ENCODE data around the gene PDCD7. TPM values are rescaled to one million over a fixed set of nuclear protein-coding genes. Genes with fewer than 3 reads are reported as not detected.

The PDCD7 gene
- total and polyA plus RNA-seq, 3 donors from 2014 or later = 39.7 to 76.1 (median 66.8) TPM

DNA sequence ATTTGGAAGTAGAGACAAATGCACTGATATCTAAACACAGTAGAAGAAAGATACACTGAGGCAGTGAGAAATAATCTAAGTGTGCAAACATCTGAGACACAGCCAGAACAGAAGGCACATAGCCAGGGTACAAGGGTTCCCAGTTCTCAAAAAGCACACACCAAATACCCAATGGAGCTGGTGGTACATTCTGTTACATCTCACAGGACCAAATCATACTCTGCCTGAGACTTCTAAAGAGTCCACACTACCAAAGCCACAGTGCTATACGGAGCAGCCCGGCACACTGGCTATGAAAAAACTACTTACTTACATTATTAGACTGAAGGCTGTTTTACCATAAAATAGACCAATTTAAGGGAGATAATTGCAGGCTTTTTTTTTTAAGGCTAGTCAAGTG, 32.3 kb upstream of the PDCD7 start:
- no peak for DNase-seq
- H3K36me3 ChIP-seq (ENCODE audit: low read depth, missing control alignments) = no peaks in the 10 kb centered on the region
- no peaks in the 10 kb centered on the region for H3K9me3 ChIP-seq
- no peaks in the 10 kb centered on the region for H3K27me3 ChIP-seq
- no peak overlapping the region for H3K27ac ChIP-seq
- no peaks in the 10 kb centered on the region for H3K4me1 ChIP-seq
- intact Hi-C loops (cut with DNase I; ENCODE audit: low total_unique reads) = no loop called here
- TF ChIP-seq, protein P1, sequence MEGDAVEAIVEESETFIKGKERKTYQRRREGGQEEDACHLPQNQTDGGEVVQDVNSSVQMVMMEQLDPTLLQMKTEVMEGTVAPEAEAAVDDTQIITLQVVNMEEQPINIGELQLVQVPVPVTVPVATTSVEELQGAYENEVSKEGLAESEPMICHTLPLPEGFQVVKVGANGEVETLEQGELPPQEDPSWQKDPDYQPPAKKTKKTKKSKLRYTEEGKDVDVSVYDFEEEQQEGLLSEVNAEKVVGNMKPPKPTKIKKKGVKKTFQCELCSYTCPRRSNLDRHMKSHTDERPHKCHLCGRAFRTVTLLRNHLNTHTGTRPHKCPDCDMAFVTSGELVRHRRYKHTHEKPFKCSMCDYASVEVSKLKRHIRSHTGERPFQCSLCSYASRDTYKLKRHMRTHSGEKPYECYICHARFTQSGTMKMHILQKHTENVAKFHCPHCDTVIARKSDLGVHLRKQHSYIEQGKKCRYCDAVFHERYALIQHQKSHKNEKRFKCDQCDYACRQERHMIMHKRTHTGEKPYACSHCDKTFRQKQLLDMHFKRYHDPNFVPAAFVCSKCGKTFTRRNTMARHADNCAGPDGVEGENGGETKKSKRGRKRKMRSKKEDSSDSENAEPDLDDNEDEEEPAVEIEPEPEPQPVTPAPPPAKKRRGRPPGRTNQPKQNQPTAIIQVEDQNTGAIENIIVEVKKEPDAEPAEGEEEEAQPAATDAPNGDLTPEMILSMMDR (IDR thresholded peaks at IDR 0.05) = no peak
- no peak for TF ChIP-seq POLR2A (IDR thresholded peaks at IDR 0.05)
- WGBS, 2 donors = 85 to 95% methylated on average over 2 of the region's 2 CpGs
- no peak overlapping the region for H3K4me3 ChIP-seq

DNA sequence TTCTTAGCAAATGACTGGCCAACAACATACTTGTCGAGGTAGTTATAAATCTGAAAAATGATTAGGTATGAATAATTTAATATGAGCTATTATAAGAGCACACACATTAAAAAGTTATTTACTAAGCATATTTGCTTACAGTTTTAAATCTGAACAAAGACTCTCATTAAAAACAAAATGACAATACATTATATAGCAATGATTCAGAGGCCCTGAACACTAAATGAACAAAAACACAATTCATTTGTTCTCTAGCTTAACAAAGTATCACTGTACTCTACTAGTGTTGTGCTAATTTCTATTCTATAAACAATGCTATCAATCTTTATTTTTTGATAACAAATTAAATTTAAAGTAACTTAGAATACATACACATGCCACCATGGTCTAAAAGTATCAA, 30.5 kb upstream of the PDCD7 start:
- intact Hi-C loops (cut with DNase I; ENCODE audit: low total_unique reads) = no loop called here
- H3K36me3 ChIP-seq (ENCODE audit: low read depth, missing control alignments) = no peaks in the 10 kb centered on the region
- H3K9me3 ChIP-seq = no peaks in the 10 kb centered on the region
- no peak for TF ChIP-seq POLR2A (IDR thresholded peaks at IDR 0.05)
- TF ChIP-seq, protein P1 (IDR thresholded peaks at IDR 0.05) = no peak
- no peak overlapping the region for H3K4me3 ChIP-seq
- no peak overlapping the region for H3K27ac ChIP-seq
- H3K4me1 ChIP-seq = no peaks in the 10 kb centered on the region
- no peak for DNase-seq
- 68 to 76% methylated on average over 1 of the region's 1 CpG for WGBS, 2 donors
- no peaks in the 10 kb centered on the region for H3K27me3 ChIP-seq

DNA sequence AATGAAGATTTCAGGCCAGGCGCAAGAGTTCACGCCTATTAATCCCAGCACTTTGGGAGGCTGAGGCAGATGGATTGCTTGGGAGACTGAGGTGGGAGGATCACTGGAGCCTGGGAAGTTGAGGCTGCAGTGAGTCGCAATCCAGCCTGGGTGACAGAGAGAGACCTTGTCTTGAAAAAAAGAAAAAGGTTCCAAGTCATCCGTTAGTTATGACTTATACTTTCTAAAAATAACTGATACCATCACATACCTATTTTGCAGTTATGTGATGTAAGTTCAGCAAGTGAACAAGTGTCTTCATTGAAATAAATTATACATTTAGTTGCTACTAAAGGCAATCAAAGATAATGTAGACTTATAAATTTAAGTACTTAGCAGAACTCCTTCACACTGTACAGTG, 29.4 kb upstream of the PDCD7 start:
- intact Hi-C loops (cut with DNase I; ENCODE audit: low total_unique reads) = no loop called here
- Histone ChIP-seq H3K27ac (no peak overlapping the region), H3K36me3 (ENCODE audit: low read depth, missing control alignments) (no peaks in the 10 kb centered on the region), H3K4me1 (no peaks in the 10 kb centered on the region), H3K4me3 (no peak overlapping the region), H3K9me3 (no peaks in the 10 kb centered on the region), H3K27me3 (no peaks in the 10 kb centered on the region)
- no peak for TF ChIP-seq POLR2A (IDR thresholded peaks at IDR 0.05)
- TF ChIP-seq, protein P1 (IDR thresholded peaks at IDR 0.05) = no peak
- DNase-seq = no peak
- WGBS, 2 donors = 85 to 86% methylated on average over 4 of the region's 4 CpGs

DNA sequence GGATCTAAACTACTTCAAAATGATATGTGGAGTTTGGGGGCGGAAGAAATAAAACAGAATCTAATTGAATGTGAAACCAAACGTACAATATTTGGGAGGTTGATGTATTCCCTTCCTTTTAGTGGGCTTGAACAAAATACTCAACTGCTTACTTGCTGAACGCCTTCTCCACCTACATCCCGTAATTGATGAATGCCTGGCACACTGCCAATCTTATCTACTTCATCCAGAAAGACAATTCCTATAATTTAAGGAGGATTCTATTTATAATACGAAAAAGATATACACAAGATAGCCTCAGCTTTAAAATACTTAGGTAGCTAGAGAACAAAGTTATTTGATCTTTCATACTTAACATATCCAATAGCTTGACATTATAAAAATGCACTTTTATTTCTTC, 23.1 kb upstream of the PDCD7 start:
- Histone ChIP-seq H3K27me3 (no peaks in the 10 kb centered on the region), H3K36me3 (ENCODE audit: low read depth, missing control alignments) (no peaks in the 10 kb centered on the region), H3K4me3 (no peak overlapping the region), H3K9me3 (no peaks in the 10 kb centered on the region), H3K27ac (no peak overlapping the region), H3K4me1 (no peaks in the 10 kb centered on the region)
- no peak for DNase-seq
- TF ChIP-seq, protein P1 (IDR thresholded peaks at IDR 0.05) = no peak
- TF ChIP-seq POLR2A (IDR thresholded peaks at IDR 0.05) = no peak
- 70 to 73% methylated on average over 5 of the region's 5 CpGs for WGBS, 2 donors
- intact Hi-C loops (cut with DNase I; ENCODE audit: low total_unique reads) = no loop called here

DNA sequence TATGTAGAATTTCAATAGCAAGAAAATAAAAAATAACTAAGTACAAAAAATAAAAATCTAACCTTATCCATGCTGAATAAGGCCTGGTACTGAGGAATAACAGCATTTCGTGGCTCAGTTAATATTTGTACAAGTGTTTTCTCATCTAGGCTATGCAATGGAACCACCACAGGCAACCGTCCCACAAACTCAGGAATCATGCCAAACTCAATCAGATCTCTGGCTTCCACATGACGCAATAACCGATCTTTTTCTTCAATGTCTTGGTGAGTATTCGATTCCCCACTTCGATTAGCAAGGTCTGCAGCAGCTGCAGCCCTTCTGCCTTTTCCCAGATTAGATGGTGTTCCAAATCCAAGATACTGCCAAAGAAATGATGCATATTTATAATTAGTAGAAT, 21.1 kb upstream of the PDCD7 start:
- TF ChIP-seq, protein P1 (IDR thresholded peaks at IDR 0.05) = no peak
- no peak for TF ChIP-seq POLR2A (IDR thresholded peaks at IDR 0.05)
- WGBS, 2 donors = 91 to 95% methylated on average over 6 of the region's 6 CpGs
- Histone ChIP-seq H3K4me1 (no peaks in the 10 kb centered on the region), H3K27me3 (no peaks in the 10 kb centered on the region), H3K9me3 (no peaks in the 10 kb centered on the region), H3K4me3 (no peak overlapping the region), H3K27ac (no peak overlapping the region), H3K36me3 (ENCODE audit: low read depth, missing control alignments) (no peaks in the 10 kb centered on the region)
- intact Hi-C loops (cut with DNase I; ENCODE audit: low total_unique reads) = no loop called here
- DNase-seq = no peak

All from testis (tissue), 3 donors.